PFSK-1 (cell line): ENCODE measurements around the gene PIK3R1.

Experiments
- POLR2AphosphoS5 ChIP-seq: IDR thresholded peaks from 2 replicates; pipeline ENCODE4 v1.6.1; 2012; ENCODE audit warnings: low read depth, mild to moderate bottlenecking, control low read depth, low read length, moderate library complexity
- REST ChIP-seq, 2 experiments: IDR thresholded peaks; 2 replicates each; pipeline versions ENCODE4 v1.6.1 to v1.8.0; 2011 to 2012; ENCODE audit warnings: low read depth in 2 of 2, low read length in 2 of 2, control low read depth in 1 of 2, inconsistent platforms in 1 of 2, mild to moderate bottlenecking in 1 of 2, moderate library complexity in 1 of 2; ENCODE audit not compliant: insufficient read depth in 1 of 2
- SIN3A ChIP-seq: IDR thresholded peaks from 2 replicates; pipeline ENCODE4 v1.6.1; 2012; ENCODE audit warnings: mild to moderate bottlenecking, low read length, moderate library complexity, borderline replicate concordance; ENCODE audit not compliant: insufficient read depth

GRCh38 chr5:68270399-68270975 is 54.9 kb downstream of the PIK3R1 start:
- TF ChIP-seq POLR2AphosphoS5, result no peak
- no peak for TF ChIP-seq REST (IDR thresholded peaks at IDR 0.05; ENCODE audit: insufficient read depth in 1 of 2, low read depth in 2 of 2, low read length in 2 of 2)
- no peak for TF ChIP-seq SIN3A
